IgD-negative memory B cell (primary cell): ENCODE measurements around the gene STUM. TPM values are rescaled to one million over a fixed set of nuclear protein-coding genes. Genes with fewer than 3 reads are reported as not detected.

Experiments
- H3K27ac Mint-ChIP-seq, 3 donors: one replicate each; pipeline ENCODE4 v1.8.0; 2020 to 2022; ENCODE audit warnings: mild to moderate bottlenecking in 3 of 3, mixed read lengths in 3 of 3, moderate library complexity in 1 of 3
- H3K27me3 Mint-ChIP-seq: one replicate; pipeline ENCODE4 v1.8.0; 2021; ENCODE audit warnings: mixed read lengths
- H3K36me3 Mint-ChIP-seq: one replicate; pipeline ENCODE4 v1.8.0; 2020; ENCODE audit warnings: mild to moderate bottlenecking, mixed read lengths
- H3K4me1 Mint-ChIP-seq, 3 donors: one replicate each; pipeline ENCODE4 v1.8.0; 2020 to 2022; ENCODE audit warnings: mixed read lengths in 3 of 3, mild to moderate bottlenecking in 1 of 3
- H3K4me3 Mint-ChIP-seq, 4 donors: one replicate each; pipeline ENCODE4 v1.8.0; 2020 to 2022; ENCODE audit warnings: mild to moderate bottlenecking in 4 of 4, mixed read lengths in 4 of 4, moderate library complexity in 3 of 4
- H3K9me3 Mint-ChIP-seq, 3 donors: one replicate each; pipeline ENCODE4 v1.8.0; 2020 to 2021; ENCODE audit warnings: mixed read lengths in 3 of 3, mild to moderate bottlenecking in 1 of 3
- polyA plus RNA-seq: library from polyadenylated mRNA; unstranded; fragments of 300-500 nt; fragmentation: Illumina TruSeq; gene quantifications from one replicate; pipeline ENCODE4 v1.2.3, GENCODE V29; 2021

Gene STUM
- polyA plus RNA-seq, 1 donor from 2014 or later: not detected

GRCh38 chr1:226624526-226624925 lies 76.0 kb downstream of the STUM start:
- peaks cover 11 to 16% (median 13%) of the 10 kb centered on the region in 3 donors for H3K4me1 Mint-ChIP-seq
- peaks cover 2% of the 10 kb centered on the region for H3K36me3 Mint-ChIP-seq
- H3K27me3 Mint-ChIP-seq: peaks cover 1% of the 10 kb centered on the region
- H3K9me3 Mint-ChIP-seq: peaks cover 0 to 8% (median 3%) of the 10 kb centered on the region in 3 donors
- no peak overlapping the region for H3K27ac Mint-ChIP-seq
- no peak overlapping the region for H3K4me3 Mint-ChIP-seq

- peaks cover 11 to 19% (median 13%) of the 10 kb centered on the region in 3 donors for H3K4me1 Mint-ChIP-seq
- H3K27me3 Mint-ChIP-seq: peaks cover 1% of the 10 kb centered on the region
- H3K36me3 Mint-ChIP-seq: peaks cover 2% of the 10 kb centered on the region
- H3K4me3 Mint-ChIP-seq: no peak overlapping the region
- H3K27ac Mint-ChIP-seq: peak overlapping the region in 1 of 3 donors; percentile 59
- H3K9me3 Mint-ChIP-seq: peaks cover 0 to 7% (median 3%) of the 10 kb centered on the region in 3 donors
These were observed 76.8 kb downstream of the STUM start for GRCh38 chr1:226625326-226625725.

GRCh38 chr1:226625832-226626576 lies 77.4 kb downstream of the STUM start:
- peak overlapping the region in 1 of 3 donors; percentile 84 for H3K27ac Mint-ChIP-seq
- H3K9me3 Mint-ChIP-seq: peaks cover 0 to 7% (median 3%) of the 10 kb centered on the region in 3 donors
- H3K4me1 Mint-ChIP-seq: peaks cover 12 to 21% (median 13%) of the 10 kb centered on the region in 3 donors
- H3K4me3 Mint-ChIP-seq: peak overlapping the region in 3 of 4 donors; percentile 57 to 84 (median 84)
- peaks cover 2% of the 10 kb centered on the region for H3K36me3 Mint-ChIP-seq
- peaks cover 1% of the 10 kb centered on the region for H3K27me3 Mint-ChIP-seq

- Mint-ChIP-seq H3K27me3 (peaks cover 1% of the 10 kb centered on the region), H3K27ac (peak overlapping the region in 1 of 3 donors; percentile 84), H3K4me3 (peak overlapping the region in 3 of 4 donors; percentile 57 to 84 (median 84)), H3K36me3 (peaks cover 2% of the 10 kb centered on the region), H3K9me3 (peaks cover 0 to 7% (median 3%) of the 10 kb centered on the region in 3 donors), H3K4me1 (peaks cover 12 to 27% (median 14%) of the 10 kb centered on the region in 3 donors)
These were observed 78.0 kb downstream of the STUM start for GRCh38 chr1:226626577-226626956.

GRCh38 chr1:226627050-226627755 lies 78.6 kb downstream of the STUM start:
- peaks cover 1% of the 10 kb centered on the region for H3K27me3 Mint-ChIP-seq
- peaks cover 2% of the 10 kb centered on the region for H3K36me3 Mint-ChIP-seq
- peak overlapping the region in 2 of 3 donors; percentile 76 to 84 for H3K27ac Mint-ChIP-seq
- peaks cover 14 to 32% (median 20%) of the 10 kb centered on the region in 3 donors for H3K4me1 Mint-ChIP-seq
- H3K9me3 Mint-ChIP-seq: peaks cover 0 to 4% (median 3%) of the 10 kb centered on the region in 3 donors
- no peak overlapping the region for H3K4me3 Mint-ChIP-seq

- peaks cover 0 to 4% (median 3%) of the 10 kb centered on the region in 3 donors for H3K9me3 Mint-ChIP-seq
- peak overlapping the region in 2 of 4 donors; percentile 3 to 18 for H3K4me3 Mint-ChIP-seq
- peak overlapping the region in 1 of 3 donors; percentile 68 for H3K27ac Mint-ChIP-seq
- H3K27me3 Mint-ChIP-seq: no peaks in the 10 kb centered on the region
- H3K4me1 Mint-ChIP-seq: peaks cover 21 to 41% (median 28%) of the 10 kb centered on the region in 3 donors
- H3K36me3 Mint-ChIP-seq: peaks cover 2% of the 10 kb centered on the region
These were observed 79.5 kb downstream of the STUM start for GRCh38 chr1:226627924-226628611.

GRCh38 chr1:226628612-226629155 lies 80.1 kb downstream of the STUM start:
- Mint-ChIP-seq H3K4me1 (peaks cover 26 to 47% (median 34%) of the 10 kb centered on the region in 3 donors), H3K36me3 (peaks cover 2% of the 10 kb centered on the region), H3K27me3 (no peaks in the 10 kb centered on the region), H3K9me3 (peaks cover 0 to 4% (median 3%) of the 10 kb centered on the region in 3 donors), H3K27ac (peak overlapping the region in 1 of 3 donors; percentile 68), H3K4me3 (no peak overlapping the region)

GRCh38 chr1:226629210-226629895 lies 80.8 kb downstream of the STUM start:
- Mint-ChIP-seq H3K27me3 (no peaks in the 10 kb centered on the region), H3K4me1 (peaks cover 28 to 50% (median 39%) of the 10 kb centered on the region in 3 donors), H3K9me3 (peaks cover 0 to 4% (median 3%) of the 10 kb centered on the region in 3 donors), H3K4me3 (no peak overlapping the region), H3K27ac (no peak overlapping the region), H3K36me3 (peaks cover 2% of the 10 kb centered on the region)

- Mint-ChIP-seq H3K9me3 (peaks cover 0 to 4% (median 3%) of the 10 kb centered on the region in 3 donors), H3K4me3 (no peak overlapping the region), H3K36me3 (peaks cover 3% of the 10 kb centered on the region), H3K4me1 (peaks cover 29 to 53% (median 40%) of the 10 kb centered on the region in 3 donors), H3K27ac (peak overlapping the region in 1 of 3 donors; percentile 80), H3K27me3 (no peaks in the 10 kb centered on the region)
These were observed 81.5 kb downstream of the STUM start for GRCh38 chr1:226629896-226630550.

- no peak overlapping the region for H3K4me3 Mint-ChIP-seq
- peaks cover 35 to 53% (median 43%) of the 10 kb centered on the region in 3 donors for H3K4me1 Mint-ChIP-seq
- peaks cover 0 to 4% (median 3%) of the 10 kb centered on the region in 3 donors for H3K9me3 Mint-ChIP-seq
- H3K36me3 Mint-ChIP-seq: peaks cover 6% of the 10 kb centered on the region
- H3K27ac Mint-ChIP-seq: peak overlapping the region in 1 of 3 donors; percentile 80
- no peaks in the 10 kb centered on the region for H3K27me3 Mint-ChIP-seq
These were observed 82.0 kb downstream of the STUM start for GRCh38 chr1:226630592-226630991.

GRCh38 chr1:226631229-226632000 lies 82.9 kb downstream of the STUM start:
- H3K4me1 Mint-ChIP-seq: peaks cover 35 to 51% (median 41%) of the 10 kb centered on the region in 3 donors
- H3K9me3 Mint-ChIP-seq: peaks cover 0 to 4% (median 3%) of the 10 kb centered on the region in 3 donors
- H3K27ac Mint-ChIP-seq: peak overlapping the region in 2 of 3 donors; percentile 74 to 78
- peaks cover 6% of the 10 kb centered on the region for H3K36me3 Mint-ChIP-seq
- no peak overlapping the region for H3K4me3 Mint-ChIP-seq
- H3K27me3 Mint-ChIP-seq: no peaks in the 10 kb centered on the region

- Mint-ChIP-seq H3K9me3 (peaks cover 0 to 4% (median 3%) of the 10 kb centered on the region in 3 donors), H3K4me1 (peaks cover 33 to 45% (median 42%) of the 10 kb centered on the region in 3 donors), H3K4me3 (peak overlapping the region in 3 of 4 donors; percentile 50 to 82 (median 71)), H3K27ac (peak overlapping the region; percentile 91 to 97 (median 95)), H3K27me3 (no peaks in the 10 kb centered on the region), H3K36me3 (peaks cover 6% of the 10 kb centered on the region)
These were observed 83.8 kb downstream of the STUM start for GRCh38 chr1:226632169-226632879.
